K562 (cell line): Measurements from ENCODE around the gene TP53I13. TPM values are rescaled to one million over a fixed set of nuclear protein-coding genes. Genes with fewer than 3 reads are reported as not detected.

ENCODE experiments used
- BCOR ChIP-seq: fragments of 450-650 bp; IDR thresholded peaks from 2 replicates; pipeline ENCODE4 v1.6.1; 2016
- CBFA2T2 ChIP-seq: fragments of 450-650 bp; conservative IDR thresholded peaks from 2 replicates; pipeline ENCODE4 v1.6.1; 2017; ENCODE audit warnings: mild to moderate bottlenecking
- FOXJ3 ChIP-seq: sonication (generic); formaldehyde crosslinking; IDR thresholded peaks from 2 replicates; pipeline ENCODE4 v1.4.0; 2020; ENCODE audit warnings: mild to moderate bottlenecking, missing genetic modification reagents
- HDAC6 ChIP-seq: IDR thresholded peaks from 2 replicates; pipeline ENCODE4 v1.6.1; 2012; ENCODE audit warnings: low read depth, mild to moderate bottlenecking, control low read depth, inconsistent platforms, low read length, moderate library complexity
- KLF10 ChIP-seq: fragments of 250-450 bp; sonication (Bioruptor Pico); IDR thresholded peaks from 2 replicates; pipeline ENCODE4 v1.6.1; 2021; ENCODE audit warnings: matching md5 sums
- MNT ChIP-seq, 2 experiments: fragments of 450-650 bp; conservative IDR thresholded peaks; 2 replicates each; pipeline ENCODE4 v1.6.1; 2017; ENCODE audit warnings: mild to moderate bottlenecking in 2 of 2, moderate library complexity in 2 of 2
- MYNN ChIP-seq, 2 experiments: sonication (generic); formaldehyde crosslinking in 1 of 2; IDR thresholded peaks; 2 replicates each; pipeline versions ENCODE4 v1.5.0 to v1.6.1; 2016 to 2020; ENCODE audit warnings: antibody characterized with exemption in 1 of 2, missing genetic modification reagents in 1 of 2
- PML ChIP-seq: IDR thresholded peaks from 2 replicates; pipeline ENCODE4 v1.6.1; 2012; ENCODE audit warnings: low read length, inconsistent platforms
- SIN3B ChIP-seq: fragments of 450-650 bp; IDR thresholded peaks from 2 replicates; pipeline ENCODE4 v1.6.1; 2017; ENCODE audit warnings: low read depth, mild to moderate bottlenecking, moderate library complexity
- ZBTB11 ChIP-seq, 3 experiments: fragments of 200-800 bp in 1 of 3; fragments of 250-450 bp in 1 of 3; fragments of 450-650 bp in 1 of 3; sonication (Bioruptor Pico) in 1 of 3; sonication (Bioruptor generic) in 1 of 3; formaldehyde crosslinking in 1 of 3; IDR thresholded peaks; 2 replicates each; pipeline versions ENCODE4 v1.6.1 to v1.8.0; 2016 to 2022; ENCODE audit warnings: mild to moderate bottlenecking in 2 of 3, missing genetic modification characterization in 2 of 3, missing compliant biosample characterization in 1 of 3, moderate library complexity in 1 of 3
- ZBTB2 ChIP-seq: fragments of 450-650 bp; IDR thresholded peaks from 2 replicates; pipeline ENCODE4 v1.6.1; 2016; ENCODE audit warnings: antibody characterized with exemption
- ZHX1 ChIP-seq: fragments of 150-350 bp; conservative IDR thresholded peaks from 2 replicates; pipeline ENCODE4 v1.6.1; 2014; ENCODE audit warnings: low read length
- ZNF140 ChIP-seq: fragments of 250-450 bp; sonication (Bioruptor Pico); IDR thresholded peaks from 2 replicates; pipeline ENCODE4 v1.8.0; 2021; ENCODE audit warnings: moderate library complexity, mild to moderate bottlenecking, inconsistent platforms
- polyA plus RNA-seq, 8 experiments: library from polyadenylated mRNA; depleted of rRNA in 4 of 8; stranded (reverse) in 5 of 8; unstranded in 3 of 8; fragments of >200 nt; fragmentation: Nextera tagmentation in 2 of 8; fragmentation: Illumina TruSeq in 1 of 8; extraction: Ambion mirVana in 2 of 8; extraction: Trizol in 1 of 8; gene quantifications; 2 replicates each; pipeline versions ENCODE4 v1.2.1 to v1.2.3, GENCODE V29; 2011 to 2014; ENCODE audit warnings: inconsistent platforms in 1 of 8, missing spikeins in 1 of 8
- total RNA-seq, 7 experiments: library from RNA; depleted of rRNA in 6 of 7; stranded (reverse); fragments of >200 nt in 6 of 7; fragmentation: Illumina TruSeq in 2 of 7; extraction: Trizol in 2 of 7; gene quantifications; 2 replicates each; pipeline versions ENCODE4 v1.2.1 to v1.2.3, GENCODE V29; 2011 to 2021; ENCODE audit warnings: low replicate concordance in 1 of 7

The TP53I13 gene
- total and polyA plus RNA-seq, 9 of the 15 experiments (the other 6 are each of a cell fraction or from before 2014, with no cell fraction given), result 0.08 to 28.3 (median 9.1) TPM

GRCh38 chr17:29568331-29569244, at the start of gene TP53I13 (continued):
- TF ChIP-seq ZBTB2 (no peak), PML (0 out of 2 replicates have a peak, but pooled peaks have one; percentile 28), FOXJ3 (CRISPR knock-in tag) (no peak), HDAC6 (no peak; the same call in 1 of the 2 replicates), ZBTB11 (CRISPR knock-in tag; IDR thresholded peaks at IDR 0.05) (peak in 1 of 3 experiments; percentile 64; a peak in 2 of 6 replicates), KLF10 (CRISPR knock-in tag) (no peak), BCOR (no peak), SIN3B (no peak), ZNF140 (CRISPR knock-in tag) (no peak), ZHX1 (no peak), CBFA2T2 (no peak), MNT (conservative IDR thresholded peaks at IDR 0.05) (peak in 1 of 2 experiments; percentile 39; a peak in 1 of 4 replicates), MYNN (IDR thresholded peaks at IDR 0.05) (no peak), MYNN (CRISPR knock-in tag; IDR thresholded peaks at IDR 0.05) (no peak)
